ENCODE results near the gene AHDC1. TPM values are rescaled to one million over a fixed set of nuclear protein-coding genes. Genes with fewer than 3 reads are reported as not detected.

The AHDC1 gene
- total RNA-seq, 1 experiment from 2014 or later, result 18.4 TPM

GRCh38 chr1:27596261-27596660 lies 7.7 kb downstream of the AHDC1 start:
- ChIA-PET CTCF (interaction anchor here (0.6 to 3.0 kb wide), 7 partner anchors 11 to 282 kb away, joined by 3 to 25 read pairs (median 4); no protein-coding TSS in a partner anchor), POLR2A (interaction anchor here (0.9 to 2.6 kb wide), 2 partner anchors 28 to 73 kb away, joined by 4 to 8 read pairs; no protein-coding TSS in a partner anchor)
- no TSS peak for BruUV-seq (replicated peaks)
- intact Hi-C loops (cut with micrococcal nuclease), result no loop called here
- Mint-ChIP-seq H3K27ac (ENCODE audit: low read depth, unreplicated experiment) (no peak overlapping the region), H3K4me3 (ENCODE audit: unreplicated experiment) (no peak overlapping the region), H3K27me3 (ENCODE audit: insufficient read depth, unreplicated experiment) (no peaks in the 10 kb centered on the region), H3K9me3 (ENCODE audit: unreplicated experiment) (no peaks in the 10 kb centered on the region), H3K36me3 (ENCODE audit: insufficient read depth, unreplicated experiment) (no peaks in the 10 kb centered on the region), H3K4me1 (ENCODE audit: insufficient read depth, unreplicated experiment) (peaks cover 37% of the 10 kb centered on the region)
- DNase-seq (ENCODE audit: unreplicated experiment), result no peak
- TF ChIP-seq CTCF (IDR thresholded peaks at IDR 0.05; ENCODE audit: unreplicated experiment), result no peak

GRCh38 chr1:27595597-27595996 lies 8.3 kb downstream of the AHDC1 start:
- Mint-ChIP-seq H3K4me3 (ENCODE audit: unreplicated experiment) (no peak overlapping the region), H3K36me3 (ENCODE audit: insufficient read depth, unreplicated experiment) (no peaks in the 10 kb centered on the region), H3K4me1 (ENCODE audit: insufficient read depth, unreplicated experiment) (peaks cover 30% of the 10 kb centered on the region), H3K9me3 (ENCODE audit: unreplicated experiment) (no peaks in the 10 kb centered on the region), H3K27me3 (ENCODE audit: insufficient read depth, unreplicated experiment) (no peaks in the 10 kb centered on the region), H3K27ac (ENCODE audit: low read depth, unreplicated experiment) (no peak overlapping the region)
- intact Hi-C loops (cut with micrococcal nuclease), result no loop called here
- no peak for DNase-seq (ENCODE audit: unreplicated experiment)
- TF ChIP-seq CTCF (IDR thresholded peaks at IDR 0.05; ENCODE audit: unreplicated experiment), result no peak
- ChIA-PET CTCF (interaction anchor here (0.6 to 3.0 kb wide), 5 partner anchors 11 to 281 kb away, joined by 3 to 25 read pairs (median 4); no protein-coding TSS in a partner anchor), POLR2A (interaction anchor here (1.2 to 2.6 kb wide), 5 partner anchors 20 to 229 kb away, joined by 3 to 8 read pairs (median 5); partner anchors contain the start of gene MAP3K6)
- no TSS peak for BruUV-seq (replicated peaks)

- POLR2A ChIA-PET, result interaction anchor here (0.8 to 2.6 kb wide), 9 partner anchors 9 to 229 kb away, joined by 3 to 8 read pairs (median 4); partner anchors contain the start of gene MAP3K6
- intact Hi-C loops (cut with micrococcal nuclease), result no loop called here
- TF ChIP-seq CTCF (IDR thresholded peaks at IDR 0.05; ENCODE audit: unreplicated experiment), result no peak
- H3K4me1 Mint-ChIP-seq (ENCODE audit: insufficient read depth, unreplicated experiment), result peaks cover 24% of the 10 kb centered on the region
- no peaks in the 10 kb centered on the region for H3K27me3 Mint-ChIP-seq (ENCODE audit: insufficient read depth, unreplicated experiment)
- H3K27ac Mint-ChIP-seq (ENCODE audit: low read depth, unreplicated experiment), result no peak overlapping the region
- no peaks in the 10 kb centered on the region for H3K36me3 Mint-ChIP-seq (ENCODE audit: insufficient read depth, unreplicated experiment)
- H3K4me3 Mint-ChIP-seq (ENCODE audit: unreplicated experiment), result no peak overlapping the region
- CTCF ChIA-PET, result interaction anchor here (0.6 to 3.0 kb wide), 6 partner anchors 12 to 199 kb away, joined by 3 to 25 read pairs (median 4); no protein-coding TSS in a partner anchor
- no TSS peak for BruUV-seq (replicated peaks)
- no peak for DNase-seq (ENCODE audit: unreplicated experiment)
- no peaks in the 10 kb centered on the region for H3K9me3 Mint-ChIP-seq (ENCODE audit: unreplicated experiment)
These were observed 9.1 kb downstream of the AHDC1 start for GRCh38 chr1:27594564-27595510.

Measured in MCF 10A (cell line).